Small intestine (tissue), 7 donors: Measurements from ENCODE around the gene SLC27A1. TPM values are rescaled to one million over a fixed set of nuclear protein-coding genes. Genes with fewer than 3 reads are reported as not detected.

ENCODE experiments used
- DNase-seq, 2 donors: peaks; one replicate each; pipeline versions ENCODE4 v3.0.0 to v3.0.0-alpha.2; 2013
- FAIRE-seq: peaks from 2 replicates; lab custom pipeline; 2012; peaks lifted over from hg19 to GRCh38; lab: Jason Lieb, UNC
- H3K27ac ChIP-seq, 3 donors: one replicate each; pipeline ENCODE4 v1.5.1; 2013; ENCODE audit warnings: low read length in 2 of 3, mild to moderate bottlenecking in 2 of 3, control low read depth in 1 of 3, inconsistent platforms in 1 of 3, low read depth in 1 of 3, moderate library complexity in 1 of 3
- H3K27me3 ChIP-seq, 3 donors: one replicate each; pipeline ENCODE4 v1.6.1; 2013; ENCODE audit warnings: low read length in 3 of 3, inconsistent platforms in 1 of 3; ENCODE audit not compliant: control insufficient read depth in 3 of 3, insufficient read depth in 3 of 3
- H3K36me3 ChIP-seq, 3 donors: one replicate each; pipeline ENCODE4 v1.6.1; 2013; ENCODE audit warnings: low read length in 3 of 3, inconsistent platforms in 1 of 3, low read depth in 1 of 3, mild to moderate bottlenecking in 1 of 3, moderate library complexity in 1 of 3; ENCODE audit not compliant: control insufficient read depth in 3 of 3, insufficient read depth in 2 of 3
- H3K4me1 ChIP-seq, 3 donors: one replicate each; pipeline ENCODE4 v1.6.1; 2013; ENCODE audit warnings: low read length in 2 of 3, inconsistent platforms in 1 of 3, low read depth in 1 of 3, mild to moderate bottlenecking in 1 of 3, moderate library complexity in 1 of 3; ENCODE audit not compliant: control insufficient read depth in 3 of 3, insufficient read depth in 2 of 3
- H3K4me3 ChIP-seq, 3 donors: one replicate each; pipeline ENCODE4 v1.5.1; 2013; ENCODE audit warnings: low read length in 3 of 3, control low read depth in 1 of 3, inconsistent platforms in 1 of 3, low read depth in 1 of 3, mild to moderate bottlenecking in 1 of 3, moderate library complexity in 1 of 3
- H3K9me3 ChIP-seq, 2 donors: one replicate each; pipeline ENCODE4 v1.6.1; 2013; ENCODE audit warnings: low read depth in 1 of 2, low read length in 1 of 2; ENCODE audit not compliant: control insufficient read depth in 2 of 2, insufficient read depth in 1 of 2
- WGBS, 3 donors: extraction: QIAGEN DNeasy Blood & Tissue Kit; methylation state at CpG; one replicate each; pipeline ENCODE4 v1.1.7; 2013; 5-methylcytosine and 5-hydroxymethylcytosine counted together
- polyA plus RNA-seq, 4 donors: library from polyadenylated mRNA; stranded (reverse) in 3 of 4; unstranded in 1 of 4; fragments of 200-250 nt in 3 of 4; fragments of 120-200 nt in 1 of 4; gene quantifications; one replicate each; pipeline versions ENCODE4 v1.2.1 to v1.2.3, GENCODE V29; 2013
- donor health status: healthy with polysubstance abuse.
- donor health status: control.
- donor health status: control.
- donor health status: Bipolar disorder and iron deficiency.
- donor health status: healthy.

SLC27A1 gene
- polyA plus RNA-seq, 4 donors, result 0.22 to 5.5 (median 3.1) TPM

GRCh38 chr19:17487284-17488121 lies 17.2 kb downstream of the SLC27A1 start:
- no peak for FAIRE-seq

GRCh38 chr19:17488593-17489391 lies 18.5 kb downstream of the SLC27A1 start:
- no peak for FAIRE-seq
- peaks cover 0 to 2% (median 0%) of the 10 kb centered on the region in 3 donors for H3K36me3 ChIP-seq
- peak overlapping the region in 2 of 3 donors; percentile 4 to 33 for H3K4me3 ChIP-seq
- 14 to 27% (median 15%) methylated on average over 25 to 31 of the region's 31 CpGs for WGBS, 3 donors
- H3K27ac ChIP-seq, result peak overlapping the region in 1 of 3 donors; percentile 12
- DNase-seq, result peak; percentile 93 to 94
- no peaks in the 10 kb centered on the region for H3K9me3 ChIP-seq
- peaks cover 0 to 8% (median 8%) of the 10 kb centered on the region in 3 donors for H3K4me1 ChIP-seq
- H3K27me3 ChIP-seq, result no peaks in the 10 kb centered on the region

More at GRCh38 chr19:17487284-17488121, 17.2 kb downstream of the SLC27A1 start:
- no peak overlapping the region for H3K4me3 ChIP-seq
- no peaks in the 10 kb centered on the region for H3K27me3 ChIP-seq
- H3K36me3 ChIP-seq, result peaks cover 0 to 2% (median 0%) of the 10 kb centered on the region in 3 donors
- DNase-seq, result no peak
- no peak overlapping the region for H3K27ac ChIP-seq
- H3K9me3 ChIP-seq, result no peaks in the 10 kb centered on the region
- 62 to 77% (median 77%) methylated on average over 13 to 18 of the region's 18 CpGs for WGBS, 3 donors
- peaks cover 0 to 8% (median 8%) of the 10 kb centered on the region in 3 donors for H3K4me1 ChIP-seq

GRCh38 chr19:17489392-17490030 lies 19.2 kb downstream of the SLC27A1 start:
- Histone ChIP-seq H3K4me1 (peaks cover 0 to 8% (median 8%) of the 10 kb centered on the region in 3 donors), H3K4me3 (no peak overlapping the region), H3K36me3 (peaks cover 0 to 2% (median 0%) of the 10 kb centered on the region in 3 donors), H3K27me3 (no peaks in the 10 kb centered on the region), H3K27ac (peak overlapping the region in 1 of 3 donors; percentile 13), H3K9me3 (no peaks in the 10 kb centered on the region)
- WGBS, 3 donors, result 63 to 65% (median 64%) methylated on average over 9 of the region's 9 CpGs
- no peak for DNase-seq
- FAIRE-seq, result no peak

- Histone ChIP-seq H3K9me3 (no peaks in the 10 kb centered on the region), H3K27ac (no peak overlapping the region), H3K27me3 (no peaks in the 10 kb centered on the region), H3K4me1 (peaks cover 0 to 8% (median 8%) of the 10 kb centered on the region in 3 donors), H3K4me3 (no peak overlapping the region), H3K36me3 (peaks cover 0 to 2% (median 0%) of the 10 kb centered on the region in 3 donors)
- FAIRE-seq (no peak), DNase-seq (no peak)
- WGBS, 3 donors, result 48 to 62% (median 48%) methylated on average over 4 of the region's 4 CpGs
Observed at GRCh38 chr19:17490411-17490810, 20.1 kb downstream of the SLC27A1 start.

- 85 to 95% (median 93%) methylated on average over 5 of the region's 5 CpGs for WGBS, 3 donors
Observed at GRCh38 chr19:17491287-17491686, 21.0 kb downstream of the SLC27A1 start.

GRCh38 chr19:17495639-17496296 lies 25.4 kb downstream of the SLC27A1 start:
- FAIRE-seq, result no peak
- H3K27ac ChIP-seq, result no peak overlapping the region
- no peak overlapping the region for H3K4me3 ChIP-seq
- peaks cover 0 to 2% (median 0%) of the 10 kb centered on the region in 3 donors for H3K4me1 ChIP-seq
- WGBS, 3 donors, result 63 to 67% (median 65%) methylated on average over 9 of the region's 9 CpGs
- H3K36me3 ChIP-seq, result peaks cover 0 to 9% (median 0%) of the 10 kb centered on the region in 3 donors
- no peak for DNase-seq
- H3K9me3 ChIP-seq, result no peaks in the 10 kb centered on the region
- no peaks in the 10 kb centered on the region for H3K27me3 ChIP-seq

More at GRCh38 chr19:17491287-17491686, 21.0 kb downstream of the SLC27A1 start:
- Histone ChIP-seq H3K4me1 (peaks cover 0 to 8% (median 8%) of the 10 kb centered on the region in 3 donors), H3K27me3 (no peaks in the 10 kb centered on the region), H3K36me3 (peaks cover 0 to 2% (median 0%) of the 10 kb centered on the region in 3 donors), H3K9me3 (no peaks in the 10 kb centered on the region), H3K27ac (no peak overlapping the region), H3K4me3 (no peak overlapping the region)
- DNase-seq (no peak), FAIRE-seq (no peak)

GRCh38 chr19:17496337-17496997 lies 26.1 kb downstream of the SLC27A1 start:
- H3K27ac ChIP-seq, result no peak overlapping the region
- H3K4me1 ChIP-seq, result peaks cover 0 to 2% (median 0%) of the 10 kb centered on the region in 3 donors
- DNase-seq (peak; percentile 74 to 84), FAIRE-seq (no peak)
- WGBS, 3 donors, result 13 to 31% (median 13%) methylated on average over 14 of the region's 14 CpGs
- H3K4me3 ChIP-seq, result no peak overlapping the region
- H3K36me3 ChIP-seq, result peaks cover 0 to 15% (median 0%) of the 10 kb centered on the region in 3 donors
- no peaks in the 10 kb centered on the region for H3K9me3 ChIP-seq
- H3K27me3 ChIP-seq, result no peaks in the 10 kb centered on the region
